HepG2 (cell line): ENCODE data around the gene COL27A1. TPM values are rescaled to one million over a fixed set of nuclear protein-coding genes. Genes with fewer than 3 reads are reported as not detected.
A peak's percentile ranks its signal among the peaks of the same experiment; 100 is the strongest.

Source experiments
- ARNT2 ChIP-seq: sonication (generic); formaldehyde crosslinking; IDR thresholded peaks from 2 replicates; pipeline ENCODE4 v1.8.0; 2022; ENCODE audit warnings: mild to moderate bottlenecking, low read depth, missing genetic modification reagents, moderate library complexity
- BORCS8-MEF2B ChIP-seq: sonication (generic); formaldehyde crosslinking; IDR thresholded peaks from 2 replicates; pipeline ENCODE4 v1.8.0; 2022; ENCODE audit warnings: mild to moderate bottlenecking, missing genetic modification reagents
- FOXK2 ChIP-seq: fragments of 450-650 bp; IDR thresholded peaks from 2 replicates; pipeline ENCODE4 v1.6.1; 2016
- FOXO4 ChIP-seq: sonication (generic); formaldehyde crosslinking; conservative IDR thresholded peaks from 2 replicates; pipeline ENCODE4 v1.8.1; 2023; ENCODE audit warnings: missing genetic modification reagents
- HDAC2 ChIP-seq: sonication (generic); formaldehyde crosslinking; IDR thresholded peaks from 2 replicates; pipeline ENCODE4 v1.4.0; 2020; ENCODE audit warnings: missing genetic modification reagents
- IRF9 ChIP-seq: sonication (generic); formaldehyde crosslinking; IDR thresholded peaks from 2 replicates; pipeline ENCODE4 v1.8.0; 2022; ENCODE audit warnings: missing genetic modification reagents, mild to moderate bottlenecking, borderline replicate concordance
- IRX3 ChIP-seq: sonication (generic); formaldehyde crosslinking; IDR thresholded peaks from 2 replicates; pipeline ENCODE4 v1.8.1; 2023; ENCODE audit warnings: mild to moderate bottlenecking, low read depth, missing genetic modification reagents, borderline replicate concordance
- MTERF4 ChIP-seq: sonication (generic); formaldehyde crosslinking; IDR thresholded peaks from 2 replicates; pipeline ENCODE4 v1.8.0; 2023; ENCODE audit warnings: mild to moderate bottlenecking, missing genetic modification reagents
- RFXAP ChIP-seq: sonication (generic); formaldehyde crosslinking; IDR thresholded peaks from 2 replicates; pipeline ENCODE4 v1.4.0; 2020; ENCODE audit warnings: missing genetic modification reagents, borderline replicate concordance
- RNF2 ChIP-seq: fragments of 450-650 bp; conservative IDR thresholded peaks from 2 replicates; pipeline ENCODE4 v1.6.1; 2016; ENCODE audit warnings: low read depth
- U2AF1 ChIP-seq: fragments of 200-400 bp; formaldehyde crosslinking; optimal IDR thresholded peaks from 2 replicates; pipeline ENCODE3; 2017; ENCODE audit warnings: mild to moderate bottlenecking, low read depth, low read length
- ZBTB7A ChIP-seq: sonication (generic); formaldehyde crosslinking; IDR thresholded peaks from 2 replicates; pipeline ENCODE4 v1.8.0; 2022; ENCODE audit warnings: mild to moderate bottlenecking, missing genetic modification reagents
- ZNF280B ChIP-seq: sonication (generic); formaldehyde crosslinking; IDR thresholded peaks from 2 replicates; pipeline ENCODE4 v1.5.0; 2020; ENCODE audit warnings: missing genetic modification reagents, mild to moderate bottlenecking, borderline replicate concordance
- ZNF407 ChIP-seq: sonication (generic); formaldehyde crosslinking; IDR thresholded peaks from one replicate; pipeline ENCODE4 v1.5.1; 2020; ENCODE audit warnings: mild to moderate bottlenecking, missing genetic modification reagents; ENCODE audit errors: not compliant biosample characterization
- ZNF451 ChIP-seq: sonication (generic); formaldehyde crosslinking; IDR thresholded peaks from 2 replicates; pipeline ENCODE4 v1.5.0; 2020; ENCODE audit warnings: mild to moderate bottlenecking, missing genetic modification reagents
- polyA plus RNA-seq, 8 experiments: library from polyadenylated mRNA; depleted of rRNA in 3 of 8; stranded (reverse) in 7 of 8; unstranded in 1 of 8; fragments of >200 nt; fragmentation: Illumina TruSeq in 4 of 8; extraction: Trizol in 4 of 8; gene quantifications; 2 replicates each; pipeline versions ENCODE4 v1.2.1 to v1.2.3, GENCODE V29; 2011 to 2016; ENCODE audit warnings: low read depth in 4 of 8, missing spikeins in 1 of 8, mixed read lengths in 1 of 8; ENCODE audit not compliant: insufficient read depth in 1 of 8
- total RNA-seq, 5 experiments: library from RNA; depleted of rRNA; stranded (reverse); fragments of >200 nt; fragmentation: Illumina TruSeq; extraction: Trizol; gene quantifications; 2 replicates each; pipeline ENCODE4 v1.2.3, GENCODE V29; 2016; ENCODE audit warnings: low read depth in 1 of 5

COL27A1 gene
- total and polyA plus RNA-seq, 2 of the 13 experiments (the other 11 are each of a cell fraction or from before 2014, with no cell fraction given): 71.3 to 89.1 TPM

- TF ChIP-seq RFXAP (CRISPR knock-in tag) (no peak), ZNF407 (CRISPR knock-in tag) (no peak), IRX3 (CRISPR knock-in tag) (no peak), RNF2 (no peak), MTERF4 (CRISPR knock-in tag) (no peak), U2AF1 (no peak), ZBTB7A (peak; percentile 15; the same call in 1 of the 2 replicates), HDAC2 (CRISPR knock-in tag) (peak; percentile 35; the same call in 1 of the 2 replicates), FOXO4 (CRISPR knock-in tag) (no peak), ZNF451 (no peak), ARNT2 (no peak), IRF9 (CRISPR knock-in tag) (no peak), FOXK2 (no peak), BORCS8-MEF2B (no peak), ZNF280B (CRISPR knock-in tag) (no peak)
Observed at GRCh38 chr9:114123031-114123977, 32.0 kb upstream of the COL27A1 start (continued).
